IPS-NIHi11 (cell line): ENCODE results near the gene RCN2.

Experiments used
- DNase-seq: peaks from one replicate; pipeline ENCODE4 v3.0.0; 2012; ENCODE audit warnings: mixed read lengths, low spot score

Gene RCN2

GRCh38 chr15:76994496-76994895 is 62.9 kb downstream of the RCN2 start:
- DNase-seq: no peak

- no peak for DNase-seq
Measured at GRCh38 chr15:76994971-76995945, 63.7 kb downstream of the RCN2 start, which contains the start of gene PSTPIP1. TSS of gene PSTPIP1 (plus strand) at chr15:76995126. CDS start at chr15:76995574, 448 bp downstream.

DNA sequence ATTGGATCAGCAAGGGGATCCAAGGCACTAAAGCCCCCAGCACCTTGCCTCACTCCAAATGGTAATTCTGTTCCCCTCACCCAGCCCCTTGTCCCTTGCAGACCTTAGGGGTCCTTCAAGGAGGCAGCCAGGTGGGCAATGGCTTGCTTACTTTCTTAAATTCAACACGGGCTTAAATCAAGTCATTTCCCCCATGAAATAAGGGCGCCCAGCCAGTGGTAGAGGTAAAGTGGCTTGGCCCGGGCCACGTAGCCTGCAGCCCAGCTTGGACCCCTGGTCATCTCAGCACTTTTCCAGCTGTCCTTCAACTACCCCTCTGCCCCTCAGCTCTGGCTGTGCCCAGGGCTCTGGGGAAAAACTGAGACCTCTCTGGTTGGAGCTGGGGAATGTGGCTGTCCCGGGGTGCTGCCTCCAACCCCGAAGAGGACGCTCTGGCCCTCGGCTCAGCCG is 64.6 kb downstream of the RCN2 start:
- DNase-seq: no peak

DNA sequence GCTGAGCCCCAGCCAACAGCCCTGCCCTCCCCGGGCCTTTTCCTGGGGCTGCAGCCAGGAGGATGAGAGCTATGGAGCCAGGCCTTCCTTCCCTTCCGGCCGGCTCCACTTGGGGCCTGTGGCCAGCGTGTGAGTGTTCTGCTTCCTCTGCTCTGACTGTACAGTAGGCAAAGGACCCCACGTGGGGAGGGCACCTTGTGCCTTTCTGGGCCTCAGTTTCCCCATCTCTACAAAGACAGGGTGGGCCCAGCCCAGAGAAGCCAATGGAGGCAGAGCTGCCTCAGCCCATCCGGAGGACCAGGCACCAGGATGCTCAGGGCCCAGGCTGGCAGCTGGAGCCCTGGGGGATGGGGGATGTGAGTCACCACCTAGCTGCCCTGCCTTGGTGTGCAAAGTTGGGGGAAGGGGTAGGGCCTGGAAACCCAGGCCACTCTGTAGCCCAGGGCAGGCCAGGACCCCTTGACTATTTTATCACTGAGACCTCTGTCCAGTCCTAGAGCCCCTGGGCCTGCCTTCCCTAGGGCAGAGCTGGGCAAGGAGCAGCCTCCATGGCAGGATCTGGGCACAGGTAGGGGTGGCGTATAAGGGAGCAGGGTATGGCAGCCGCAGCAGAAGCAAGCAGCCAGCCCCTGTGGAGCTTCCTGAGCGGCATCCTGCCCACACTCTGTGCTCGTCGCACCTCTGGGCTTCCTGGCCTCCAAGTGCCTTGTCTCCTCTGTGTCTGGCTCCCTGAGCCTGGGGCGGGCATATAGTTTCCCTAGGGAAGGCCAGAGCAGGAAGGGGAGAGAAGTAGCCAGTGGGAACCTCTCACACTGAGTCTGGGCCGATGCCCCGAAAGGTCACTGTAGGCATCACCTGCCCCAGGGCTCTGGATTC is 65.2 kb downstream of the RCN2 start:
- no peak for DNase-seq

GRCh38 chr15:76998663-76999285 is 67.2 kb downstream of the RCN2 start:
- DNase-seq: no peak

- no peak for DNase-seq
Measured at GRCh38 chr15:76999996-77000395, 68.4 kb downstream of the RCN2 start.

DNA sequence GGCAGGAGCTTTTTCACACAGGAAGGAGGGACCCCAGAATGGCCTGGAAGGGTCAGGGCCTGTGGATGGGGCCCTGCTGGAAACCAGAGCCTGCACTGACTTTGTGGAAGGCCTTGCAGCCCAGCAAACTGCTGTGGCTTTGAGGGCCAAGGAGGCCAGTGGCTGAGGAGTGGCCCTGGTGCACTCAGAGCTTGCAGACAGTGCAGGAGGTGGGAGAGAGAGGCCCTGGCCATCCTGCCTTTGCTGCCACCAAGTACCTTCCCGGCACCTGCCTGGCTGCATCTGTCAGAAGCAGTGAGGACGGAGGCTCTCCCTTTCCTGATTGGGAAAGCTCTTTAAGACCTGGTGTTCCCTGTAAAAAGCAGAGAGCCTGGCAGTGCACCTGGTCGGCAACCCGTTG is 69.8 kb downstream of the RCN2 start:
- no peak for DNase-seq

DNA sequence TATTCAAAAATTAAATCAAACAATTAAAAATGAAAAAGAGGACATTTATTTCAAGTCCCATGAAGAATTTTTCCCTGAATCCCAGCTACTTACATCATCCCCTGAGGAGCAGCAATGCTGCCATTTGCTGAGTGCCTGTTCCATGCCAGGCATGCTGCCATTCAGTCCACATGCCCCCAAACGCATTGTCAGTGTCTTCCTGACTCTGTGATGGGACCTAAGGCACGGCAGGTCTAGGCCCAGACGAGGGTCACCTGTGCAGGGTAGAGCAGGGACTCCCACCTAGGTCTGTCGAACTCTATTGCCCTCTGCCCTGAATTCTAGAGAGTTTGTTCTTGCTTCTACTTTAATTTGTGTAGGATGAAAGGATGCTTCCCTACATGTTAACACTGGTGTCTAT is 70.4 kb downstream of the RCN2 start:
- no peak for DNase-seq

- no peak for DNase-seq
Measured at GRCh38 chr15:77002436-77002835, 70.9 kb downstream of the RCN2 start.

- no peak for DNase-seq
Measured at GRCh38 chr15:77002954-77003912, 71.7 kb downstream of the RCN2 start.
